ENCODE data around the gene MEIOB. TPM values are rescaled to one million over a fixed set of nuclear protein-coding genes. Genes with fewer than 3 reads are reported as not detected.
"Not testable (repeated sequence)": the region's sequence is repeated elsewhere in the genome, so short reads cannot be mapped to it uniquely, and the experiment has no call there.

The MEIOB gene
- total RNA-seq, 1 donor: not detected

GRCh38 chr16:1876468-1876867 lies 4.5 kb upstream of the MEIOB start:
- TF ChIP-seq CTCF (IDR thresholded peaks at IDR 0.05; ENCODE audit: extremely low read depth, low read depth, low read length): no peak
- H3K27me3 ChIP-seq (ENCODE audit: insufficient read depth, low read length): peaks cover 41% of the 10 kb centered on the region

GRCh38 chr16:1876066-1876465 lies 4.1 kb upstream of the MEIOB start:
- H3K4me2 ChIP-seq (ENCODE audit: insufficient read depth, low read length); DNase-seq (ENCODE audit: insufficient read length, low spot score, missing footprints); H3K27ac ChIP-seq (ENCODE audit: low read depth, low read length); H4K20me1 ChIP-seq (ENCODE audit: insufficient read depth, low read length); H3K4me3 ChIP-seq (ENCODE audit: insufficient read depth, low read length); H2AFZ ChIP-seq (ENCODE audit: low read length); H3K36me3 ChIP-seq (ENCODE audit: insufficient read depth, low read length); H3K4me1 ChIP-seq (ENCODE audit: insufficient read depth, low read length); H3K79me2 ChIP-seq (ENCODE audit: insufficient read depth, low read length); H3K9me3 ChIP-seq (ENCODE audit: low read depth, low read length): not testable (repeated sequence)
- peaks cover 41% of the 10 kb centered on the region for H3K27me3 ChIP-seq (ENCODE audit: insufficient read depth, low read length)

More at GRCh38 chr16:1876468-1876867, 4.5 kb upstream of the MEIOB start:
- Histone ChIP-seq H3K4me2 (ENCODE audit: insufficient read depth, low read length) (no peak overlapping the region), H3K27ac (ENCODE audit: low read depth, low read length) (no peak overlapping the region), H3K79me2 (ENCODE audit: insufficient read depth, low read length) (no peaks in the 10 kb centered on the region), H3K36me3 (ENCODE audit: insufficient read depth, low read length) (no peaks in the 10 kb centered on the region), H3K9me3 (ENCODE audit: low read depth, low read length) (no peaks in the 10 kb centered on the region), H4K20me1 (ENCODE audit: insufficient read depth, low read length) (no peaks in the 10 kb centered on the region), H3K4me1 (ENCODE audit: insufficient read depth, low read length) (no peaks in the 10 kb centered on the region), H2AFZ (ENCODE audit: low read length) (no peak overlapping the region), H3K4me3 (ENCODE audit: insufficient read depth, low read length) (no peak overlapping the region)
- DNase-seq (ENCODE audit: insufficient read length, low spot score, missing footprints): no peak

GRCh38 chr16:1874854-1875253 lies 2.9 kb upstream of the MEIOB start:
- no peak overlapping the region for H3K27ac ChIP-seq (ENCODE audit: low read depth, low read length)
- no peak for DNase-seq (ENCODE audit: insufficient read length, low spot score, missing footprints)
- H3K4me1 ChIP-seq (ENCODE audit: insufficient read depth, low read length): peaks cover 8% of the 10 kb centered on the region
- no peak for TF ChIP-seq CTCF (IDR thresholded peaks at IDR 0.05; ENCODE audit: extremely low read depth, low read depth, low read length)
- H2AFZ ChIP-seq (ENCODE audit: low read length): no peak overlapping the region
- no peaks in the 10 kb centered on the region for H4K20me1 ChIP-seq (ENCODE audit: insufficient read depth, low read length)
- H3K4me2 ChIP-seq (ENCODE audit: insufficient read depth, low read length): no peak overlapping the region
- H3K9me3 ChIP-seq (ENCODE audit: low read depth, low read length): no peaks in the 10 kb centered on the region
- no peaks in the 10 kb centered on the region for H3K36me3 ChIP-seq (ENCODE audit: insufficient read depth, low read length)
- H3K27me3 ChIP-seq (ENCODE audit: insufficient read depth, low read length): peaks cover 41% of the 10 kb centered on the region
- no peak overlapping the region for H3K4me3 ChIP-seq (ENCODE audit: insufficient read depth, low read length)
- H3K79me2 ChIP-seq (ENCODE audit: insufficient read depth, low read length): no peaks in the 10 kb centered on the region

- no peaks in the 10 kb centered on the region for H3K79me2 ChIP-seq (ENCODE audit: insufficient read depth, low read length)
- TF ChIP-seq CTCF (IDR thresholded peaks at IDR 0.05; ENCODE audit: extremely low read depth, low read depth, low read length): no peak
- no peaks in the 10 kb centered on the region for H4K20me1 ChIP-seq (ENCODE audit: insufficient read depth, low read length)
- DNase-seq (ENCODE audit: insufficient read length, low spot score, missing footprints): peak; percentile 89
- no peak overlapping the region for H3K27ac ChIP-seq (ENCODE audit: low read depth, low read length)
- H3K36me3 ChIP-seq (ENCODE audit: insufficient read depth, low read length): no peaks in the 10 kb centered on the region
- no peaks in the 10 kb centered on the region for H3K9me3 ChIP-seq (ENCODE audit: low read depth, low read length)
- H3K4me2 ChIP-seq (ENCODE audit: insufficient read depth, low read length): peak overlapping the region; percentile 14
- peaks cover 29% of the 10 kb centered on the region for H3K27me3 ChIP-seq (ENCODE audit: insufficient read depth, low read length)
- no peak overlapping the region for H3K4me3 ChIP-seq (ENCODE audit: insufficient read depth, low read length)
- no peak overlapping the region for H2AFZ ChIP-seq (ENCODE audit: low read length)
- peaks cover 8% of the 10 kb centered on the region for H3K4me1 ChIP-seq (ENCODE audit: insufficient read depth, low read length)
These were observed 1.4 kb downstream of the MEIOB start for GRCh38 chr16:1870365-1871082.
